ENCODE measurements around the gene ATF7IP2.

The ATF7IP2 gene

GRCh38 chr16:10519929-10520868, 134.3 kb downstream of the ATF7IP2 start:
- TF ChIP-seq, protein P1, sequence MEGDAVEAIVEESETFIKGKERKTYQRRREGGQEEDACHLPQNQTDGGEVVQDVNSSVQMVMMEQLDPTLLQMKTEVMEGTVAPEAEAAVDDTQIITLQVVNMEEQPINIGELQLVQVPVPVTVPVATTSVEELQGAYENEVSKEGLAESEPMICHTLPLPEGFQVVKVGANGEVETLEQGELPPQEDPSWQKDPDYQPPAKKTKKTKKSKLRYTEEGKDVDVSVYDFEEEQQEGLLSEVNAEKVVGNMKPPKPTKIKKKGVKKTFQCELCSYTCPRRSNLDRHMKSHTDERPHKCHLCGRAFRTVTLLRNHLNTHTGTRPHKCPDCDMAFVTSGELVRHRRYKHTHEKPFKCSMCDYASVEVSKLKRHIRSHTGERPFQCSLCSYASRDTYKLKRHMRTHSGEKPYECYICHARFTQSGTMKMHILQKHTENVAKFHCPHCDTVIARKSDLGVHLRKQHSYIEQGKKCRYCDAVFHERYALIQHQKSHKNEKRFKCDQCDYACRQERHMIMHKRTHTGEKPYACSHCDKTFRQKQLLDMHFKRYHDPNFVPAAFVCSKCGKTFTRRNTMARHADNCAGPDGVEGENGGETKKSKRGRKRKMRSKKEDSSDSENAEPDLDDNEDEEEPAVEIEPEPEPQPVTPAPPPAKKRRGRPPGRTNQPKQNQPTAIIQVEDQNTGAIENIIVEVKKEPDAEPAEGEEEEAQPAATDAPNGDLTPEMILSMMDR (conservative IDR thresholded peaks at IDR 0.05; ENCODE audit: low read depth, low read length) = no peak
- no peak overlapping the region for H3K4me3 ChIP-seq (ENCODE audit: low read length)
- DNase-seq (ENCODE audit: low read depth) = no peak

GRCh38 chr16:10520869-10521578, 135.2 kb downstream of the ATF7IP2 start:
- H3K4me3 ChIP-seq (ENCODE audit: low read length) = no peak overlapping the region
- TF ChIP-seq, protein P1 (conservative IDR thresholded peaks at IDR 0.05; ENCODE audit: low read depth, low read length) = no peak
- DNase-seq (ENCODE audit: low read depth) = no peak

DNA sequence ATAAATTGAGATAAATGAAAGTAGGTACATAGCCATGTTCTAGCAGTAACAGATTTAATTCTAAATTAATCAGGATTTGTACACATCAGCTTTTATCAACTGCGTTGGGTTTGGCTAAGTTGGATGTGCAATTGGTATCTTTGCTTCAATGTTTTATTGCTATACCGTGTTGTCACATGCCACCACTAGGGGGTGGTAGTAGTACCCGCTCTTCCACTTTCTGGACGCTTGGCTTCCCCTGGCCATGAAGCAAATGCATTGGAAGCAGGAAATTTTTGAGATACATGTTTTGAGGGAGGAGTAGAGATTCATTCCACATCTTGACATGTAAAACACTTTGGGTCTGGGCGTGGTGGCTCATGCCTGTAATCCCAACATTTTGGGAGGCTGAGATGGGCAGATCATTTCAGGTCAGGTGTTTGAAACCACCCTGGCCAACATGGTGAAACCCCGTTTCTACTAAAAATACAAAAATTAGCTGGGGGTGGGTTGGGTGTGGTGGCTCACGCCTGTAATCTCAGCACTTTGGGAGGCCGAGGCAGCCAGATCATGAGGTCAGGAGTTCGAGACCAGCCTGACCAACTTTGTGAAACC, 135.9 kb downstream of the ATF7IP2 start:
- no peak for DNase-seq (ENCODE audit: low read depth)

GRCh38 chr16:10522966-10523365, 137.1 kb downstream of the ATF7IP2 start:
- TF ChIP-seq, protein P1 (conservative IDR thresholded peaks at IDR 0.05; ENCODE audit: low read depth, low read length) = no peak
- no peak for DNase-seq (ENCODE audit: low read depth)
- no peak overlapping the region for H3K4me3 ChIP-seq (ENCODE audit: low read length)

More for the DNA sequence above, 135.9 kb downstream of the ATF7IP2 start:
- no peak overlapping the region for H3K4me3 ChIP-seq (ENCODE audit: low read length)
- TF ChIP-seq, protein P1 (conservative IDR thresholded peaks at IDR 0.05; ENCODE audit: low read depth, low read length) = peak; percentile 89

DNA sequence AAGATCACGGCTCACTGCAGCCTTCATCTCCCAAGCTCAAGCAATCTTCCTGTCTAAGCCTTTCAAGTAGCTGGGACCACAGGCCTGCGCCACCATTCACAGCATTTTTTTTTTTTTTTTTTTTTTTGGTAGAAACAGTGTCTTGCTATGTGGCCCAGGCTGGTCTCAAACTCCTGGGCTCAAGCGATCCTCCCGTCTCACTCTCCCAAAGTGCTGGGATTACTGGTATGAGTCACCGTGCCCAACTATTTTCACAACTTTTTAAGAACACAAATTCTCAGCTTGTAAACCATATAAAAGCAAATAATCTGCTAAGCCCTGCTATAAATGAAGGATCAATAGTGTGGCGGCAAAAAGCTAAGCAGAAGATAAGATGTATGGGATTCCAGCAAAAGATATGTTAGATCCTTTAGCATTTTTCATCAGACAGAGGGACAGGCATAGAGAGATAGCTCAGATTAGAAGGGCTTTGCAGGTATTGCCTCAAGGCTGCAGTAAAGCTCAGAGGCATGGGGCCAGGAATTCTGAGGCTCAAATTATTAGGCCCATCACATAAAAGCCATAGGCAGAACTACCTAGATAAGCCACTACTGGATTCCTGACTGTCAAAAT, 139.5 kb downstream of the ATF7IP2 start:
- H3K4me3 ChIP-seq (ENCODE audit: low read length) = no peak overlapping the region
- no peak for DNase-seq (ENCODE audit: low read depth)
- TF ChIP-seq, protein P1 (conservative IDR thresholded peaks at IDR 0.05; ENCODE audit: low read depth, low read length) = no peak

GRCh38 chr16:10526962-10527361, 141.1 kb downstream of the ATF7IP2 start:
- DNase-seq (ENCODE audit: low read depth) = no peak
- TF ChIP-seq, protein P1 (conservative IDR thresholded peaks at IDR 0.05; ENCODE audit: low read depth, low read length) = no peak
- H3K4me3 ChIP-seq (ENCODE audit: low read length) = no peak overlapping the region
